Frontal cortex (tissue), 4 donors: Measurements from ENCODE around the gene TPP1. TPM values are rescaled to one million over a fixed set of nuclear protein-coding genes. Genes with fewer than 3 reads are reported as not detected.

Experiments used
- DNase-seq, 2 donors: peaks; one replicate each; pipeline ENCODE4 v3.0.0; 2012; ENCODE audit warnings: low spot score in 2 of 2
- FAIRE-seq: peaks from 2 replicates; lab custom pipeline; 2012; peaks lifted over from hg19 to GRCh38; lab: Jason Lieb, UNC
- total RNA-seq: library from RNA; depleted of rRNA; stranded (reverse); fragments of >200 nt; gene quantifications from one replicate; pipeline ENCODE4 v1.2.3, GENCODE V29; 2014
- donor health status: control.
- donor health status: control.
- donor health status: control.

Gene TPP1
- total RNA-seq, 1 donor from 2014 or later: 3.3 TPM

DNA sequence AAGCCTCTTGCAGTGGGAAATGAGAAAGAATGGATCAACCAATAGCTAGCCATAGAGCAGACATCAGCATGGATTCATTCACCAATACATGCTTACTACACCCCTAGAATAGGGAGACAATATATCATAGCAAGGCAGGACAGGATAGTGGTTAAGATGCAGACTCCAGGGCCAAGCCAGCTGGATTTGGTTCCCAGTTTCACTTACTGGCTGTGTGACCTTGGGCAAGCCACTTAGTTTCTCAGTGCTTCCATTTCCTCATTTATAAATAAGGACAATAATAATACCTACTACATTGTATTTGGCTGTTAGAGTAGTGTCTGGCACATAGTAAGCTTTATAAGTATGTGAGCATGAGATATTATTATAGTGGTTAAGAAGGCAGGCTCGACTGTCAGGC, 29.3 kb upstream of the TPP1 start:
- no peak for DNase-seq
- FAIRE-seq: no peak

- DNase-seq: no peak
- no peak for FAIRE-seq
Measured at GRCh38 chr11:6647836-6648235, 28.6 kb upstream of the TPP1 start.

DNA sequence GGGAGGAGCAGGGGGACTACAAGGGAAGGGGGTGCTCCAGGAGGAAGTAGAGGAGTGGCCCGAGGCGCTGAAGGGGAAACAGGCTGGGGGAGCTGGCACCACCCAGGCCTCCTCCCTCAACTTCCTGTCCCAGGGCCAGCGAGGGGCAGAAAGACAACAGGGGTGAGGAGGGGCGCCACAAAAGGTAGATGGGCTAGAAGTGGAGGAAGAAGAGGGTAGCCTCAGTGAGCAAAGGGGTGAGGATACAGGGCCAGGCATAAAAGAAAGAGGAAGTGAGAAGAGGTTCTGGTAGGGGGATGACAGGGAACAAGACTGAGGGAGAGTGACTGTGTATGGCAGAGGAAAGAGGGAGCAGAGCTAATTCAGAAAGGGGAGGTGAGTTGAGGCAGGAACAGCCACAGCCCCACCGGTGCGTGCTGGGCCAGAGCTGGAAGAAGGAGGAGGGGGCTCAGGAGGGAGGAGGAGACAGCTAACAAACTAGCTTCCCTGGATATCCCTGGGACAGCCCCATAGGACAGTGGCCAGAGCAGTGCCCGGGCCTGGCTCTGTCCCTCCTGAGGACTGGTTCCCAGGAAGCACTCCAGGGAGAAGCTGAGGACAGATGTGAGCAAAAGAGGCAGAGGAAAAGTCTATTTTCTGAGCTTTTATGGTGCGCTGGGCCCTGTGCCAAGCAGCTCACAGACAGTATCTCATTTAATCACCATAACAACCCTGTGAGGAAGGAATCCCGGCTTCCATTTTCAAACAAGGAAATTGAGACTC, 27.9 kb upstream of the TPP1 start:
- DNase-seq: no peak
- FAIRE-seq: no peak

- no peak for FAIRE-seq
- no peak for DNase-seq
Measured at GRCh38 chr11:6646576-6646917, 27.3 kb upstream of the TPP1 start.

- FAIRE-seq: no peak
Measured at GRCh38 chr11:6646071-6646470, 26.8 kb upstream of the TPP1 start.

GRCh38 chr11:6642957-6643356, 23.7 kb upstream of the TPP1 start:
- DNase-seq: no peak
- FAIRE-seq: no peak

More at GRCh38 chr11:6646071-6646470, 26.8 kb upstream of the TPP1 start:
- no peak for DNase-seq

- DNase-seq: no peak
Measured at GRCh38 chr11:6640985-6641701, 21.9 kb upstream of the TPP1 start.

GRCh38 chr11:6640036-6640984, 21.1 kb upstream of the TPP1 start:
- FAIRE-seq (no peak), DNase-seq (no peak)

More at GRCh38 chr11:6640985-6641701, 21.9 kb upstream of the TPP1 start:
- no peak for FAIRE-seq

DNA sequence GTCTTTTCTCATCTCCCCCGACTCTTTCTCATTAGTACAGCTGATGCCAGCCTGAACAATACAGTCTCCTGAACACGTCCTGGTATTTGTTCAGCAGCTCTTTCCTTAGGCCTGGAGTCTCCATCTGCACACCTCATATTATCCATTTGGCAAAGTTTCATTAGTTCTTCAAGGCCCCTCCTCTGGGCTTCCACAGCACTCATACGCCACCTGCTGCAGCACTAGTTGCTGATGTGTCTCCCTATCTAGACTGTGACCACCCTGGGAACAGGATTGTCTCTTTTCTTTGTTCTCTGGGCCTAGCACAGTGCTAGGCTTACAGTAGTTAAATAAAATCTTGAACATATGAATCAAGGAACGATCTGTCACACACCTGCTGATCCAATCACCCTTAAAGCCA, 19.2 kb upstream of the TPP1 start:
- DNase-seq: no peak

DNA sequence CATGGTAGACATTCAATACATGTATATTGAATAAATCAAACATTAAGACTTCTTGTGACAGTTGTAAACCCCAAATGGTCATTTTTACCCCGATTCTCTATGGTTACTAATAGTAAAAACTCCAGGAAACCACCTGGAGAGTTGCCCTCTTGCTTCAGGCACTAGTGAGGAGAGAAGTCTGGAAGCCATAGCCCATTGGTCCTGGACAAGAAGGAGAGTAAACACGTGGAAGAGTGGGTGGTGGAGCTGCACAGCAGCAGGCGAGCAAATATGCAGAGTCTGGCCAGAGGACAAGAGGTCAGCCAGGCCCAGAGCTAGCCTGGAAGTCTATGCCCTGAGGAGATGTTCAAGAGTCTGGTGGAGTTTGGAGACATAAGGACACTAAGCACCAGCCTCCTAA, 18.6 kb upstream of the TPP1 start:
- FAIRE-seq (no peak), DNase-seq (no peak)

More for the DNA sequence above, 19.2 kb upstream of the TPP1 start:
- no peak for FAIRE-seq

DNA sequence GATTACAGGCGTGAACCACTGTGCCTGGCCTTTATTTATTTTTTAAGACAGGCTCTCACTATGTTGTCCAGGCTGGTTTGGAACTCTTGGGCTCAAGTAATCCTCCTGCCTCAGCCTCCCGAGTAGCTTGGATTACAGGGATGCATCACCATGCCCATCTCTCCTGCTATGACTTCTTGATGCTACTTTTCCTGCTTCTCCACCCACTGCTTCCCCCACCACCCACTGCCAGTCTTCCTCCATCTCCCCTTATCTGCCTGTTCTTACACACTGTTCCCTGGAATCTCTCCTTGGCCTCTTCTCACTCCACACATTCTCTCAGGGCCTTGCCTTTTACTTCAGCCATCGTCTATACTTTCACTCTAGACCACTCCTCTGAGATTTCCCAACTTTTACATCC, 17.3 kb upstream of the TPP1 start:
- DNase-seq (no peak), FAIRE-seq (no peak)

DNA sequence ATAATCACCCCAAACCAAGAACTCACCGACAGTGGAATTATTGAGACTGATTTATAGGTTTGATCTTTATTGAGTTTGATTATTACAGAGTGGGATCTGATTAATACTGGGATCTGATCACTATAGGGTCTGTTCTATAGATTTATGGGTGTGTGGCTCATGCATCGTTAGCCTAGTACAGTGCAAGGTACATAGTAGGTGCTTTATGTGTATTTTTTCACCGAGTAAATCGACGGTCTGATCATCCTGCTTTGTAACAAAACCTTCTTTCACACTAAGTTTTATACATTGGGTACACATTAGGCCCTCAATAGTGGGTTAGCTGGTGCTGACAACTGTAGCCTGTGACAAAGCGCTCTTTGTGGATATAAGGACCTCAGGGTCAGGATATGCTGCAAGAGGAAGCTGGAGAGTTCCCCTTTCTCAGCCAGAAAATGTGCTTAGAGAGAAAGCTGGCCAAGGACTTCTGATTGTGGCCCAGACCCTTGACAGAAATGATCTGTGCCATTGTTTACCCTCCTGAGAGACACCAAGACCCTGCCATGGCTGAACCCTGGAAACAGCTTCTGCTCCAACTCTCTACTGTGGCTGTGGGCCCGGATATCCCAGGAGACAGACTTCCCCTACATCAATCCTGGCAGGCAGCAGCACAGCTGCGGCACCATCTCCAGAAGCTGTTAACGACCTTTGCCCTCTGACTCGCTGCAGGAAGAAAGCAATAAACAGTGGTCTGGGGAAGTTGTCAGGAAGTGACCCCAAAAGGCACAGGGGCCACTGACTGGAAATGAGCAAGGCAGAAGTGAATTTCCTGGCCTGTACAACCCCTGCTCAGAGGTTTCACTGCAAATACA, 16.1 kb upstream of the TPP1 start:
- FAIRE-seq (no peak), DNase-seq (peak; percentile 62)

- FAIRE-seq: no peak
- no peak for DNase-seq
Measured at GRCh38 chr11:6634534-6634933, 15.3 kb upstream of the TPP1 start.

- DNase-seq: no peak
- FAIRE-seq: no peak
Measured at GRCh38 chr11:6633422-6634408, 14.5 kb upstream of the TPP1 start.

- no peak for FAIRE-seq
- no peak for DNase-seq
Measured at GRCh38 chr11:6632116-6633073, 13.2 kb upstream of the TPP1 start.

- FAIRE-seq: no peak
- DNase-seq: no peak
Measured at GRCh38 chr11:6631361-6631890, 12.2 kb upstream of the TPP1 start.
